HEK293T (cell line): ENCODE data around the gene RMND5B.

ENCODE experiments used
- ARNT ChIP-seq: fragments of 450-650 bp; IDR thresholded peaks from 2 replicates; pipeline ENCODE4 v1.6.1; 2017; ENCODE audit warnings: mild to moderate bottlenecking
- BHLHE40 ChIP-seq: fragments of 450-650 bp; IDR thresholded peaks from 2 replicates; pipeline ENCODE4 v1.6.1; 2016; ENCODE audit warnings: mild to moderate bottlenecking, moderate library complexity, borderline replicate concordance
- CTBP1 ChIP-seq: fragments of 450-650 bp; IDR thresholded peaks from 2 replicates; pipeline ENCODE4 v1.6.1; 2016; ENCODE audit warnings: borderline replicate concordance
- FOXA1 ChIP-seq: fragments of 450-650 bp; IDR thresholded peaks from 2 replicates; pipeline ENCODE4 v1.6.1; 2016; ENCODE audit warnings: mild to moderate bottlenecking
- FOXM1 ChIP-seq: fragments of 450-650 bp; IDR thresholded peaks from 2 replicates; pipeline ENCODE4 v1.6.1; 2017; ENCODE audit warnings: mild to moderate bottlenecking, borderline replicate concordance
- SP1 ChIP-seq: fragments of 450-650 bp; IDR thresholded peaks from 2 replicates; pipeline ENCODE4 v1.6.1; 2017
- SUZ12 ChIP-seq: fragments of 450-650 bp; IDR thresholded peaks from 2 replicates; pipeline ENCODE4 v1.6.1; 2016; ENCODE audit warnings: mild to moderate bottlenecking
- TARDBP ChIP-seq: fragments of 450-650 bp; IDR thresholded peaks from 2 replicates; pipeline ENCODE4 v1.6.1; 2016

GRCh38 chr5:178090856-178091255, 40.0 kb upstream of the RMND5B start:
- TF ChIP-seq SP1 (no peak), TARDBP (no peak), BHLHE40 (no peak), FOXA1 (no peak), FOXM1 (no peak), ARNT (no peak), SUZ12 (no peak), CTBP1 (no peak)
